ENCODE results near the gene WNT7B.

Gene WNT7B

DNA sequence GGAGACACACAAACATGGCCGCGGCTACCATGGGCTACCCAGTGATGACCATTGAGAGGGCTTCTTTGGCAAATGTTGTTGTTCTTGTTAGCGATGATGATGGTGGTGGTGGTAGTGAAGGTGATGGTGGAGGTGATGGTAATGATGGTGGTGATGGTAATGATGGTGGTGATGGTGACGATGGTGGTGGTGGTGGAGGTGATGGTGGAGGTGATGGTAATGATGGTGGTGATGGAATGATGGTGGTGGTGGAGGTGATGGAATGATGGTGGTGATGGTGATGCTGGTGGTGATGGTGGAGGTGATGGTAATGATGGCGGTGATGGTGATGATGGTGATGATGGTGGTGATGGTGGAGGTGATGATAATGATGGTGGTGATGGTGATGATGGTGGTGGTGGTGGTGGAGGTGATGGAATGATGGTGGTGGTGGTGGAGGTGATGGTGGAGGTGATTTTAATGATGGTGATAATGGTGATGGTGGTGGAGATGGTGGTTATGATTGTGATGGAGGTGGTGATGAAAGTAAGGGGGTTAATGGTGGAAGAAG lies 16.3 kb upstream of the WNT7B start:
- Mint-ChIP-seq H3K4me1 (ENCODE audit: low read depth) (peaks cover 4% of the 10 kb centered on the region), H3K9me3 (no peaks in the 10 kb centered on the region), H3K27ac (no peak overlapping the region), H3K27me3 (peaks cover 3% of the 10 kb centered on the region), H3K36me3 (ENCODE audit: low read depth) (no peaks in the 10 kb centered on the region), H3K4me3 (no peak overlapping the region)

- Mint-ChIP-seq H3K27ac (no peak overlapping the region), H3K27me3 (peaks cover 3% of the 10 kb centered on the region), H3K4me3 (no peak overlapping the region), H3K36me3 (ENCODE audit: low read depth) (no peaks in the 10 kb centered on the region), H3K9me3 (no peaks in the 10 kb centered on the region), H3K4me1 (ENCODE audit: low read depth) (peaks cover 4% of the 10 kb centered on the region)
Observed at GRCh38 chr22:45992737-45993136, 15.8 kb upstream of the WNT7B start.

DNA sequence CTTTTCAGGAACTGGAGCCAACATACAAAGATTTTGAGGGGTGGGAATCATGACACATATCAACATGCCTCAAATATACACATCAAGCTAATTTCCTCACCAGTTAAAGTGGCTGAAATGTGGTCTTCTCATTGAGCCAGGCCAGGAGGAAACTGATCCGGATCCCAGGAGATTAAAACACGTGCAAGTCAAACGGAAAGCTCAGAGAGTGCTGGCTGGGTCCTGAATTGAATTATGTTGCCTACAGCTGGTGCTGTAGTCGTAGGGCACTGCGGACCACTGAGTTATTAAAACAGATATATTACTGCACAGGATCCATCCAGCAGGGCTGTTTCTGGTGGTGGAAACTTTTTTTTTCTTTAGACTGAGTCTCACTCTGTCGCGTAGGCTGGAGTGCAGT lies 14.1 kb upstream of the WNT7B start:
- Mint-ChIP-seq H3K27ac (no peak overlapping the region), H3K4me1 (ENCODE audit: low read depth) (no peaks in the 10 kb centered on the region), H3K36me3 (ENCODE audit: low read depth) (no peaks in the 10 kb centered on the region), H3K4me3 (no peak overlapping the region), H3K9me3 (no peaks in the 10 kb centered on the region), H3K27me3 (peaks cover 3% of the 10 kb centered on the region)

- Mint-ChIP-seq H3K27me3 (no peaks in the 10 kb centered on the region), H3K4me1 (ENCODE audit: low read depth) (no peaks in the 10 kb centered on the region), H3K4me3 (no peak overlapping the region), H3K27ac (no peak overlapping the region), H3K36me3 (ENCODE audit: low read depth) (no peaks in the 10 kb centered on the region), H3K9me3 (no peaks in the 10 kb centered on the region)
Observed at GRCh38 chr22:45987136-45987861, 10.3 kb upstream of the WNT7B start.

DNA sequence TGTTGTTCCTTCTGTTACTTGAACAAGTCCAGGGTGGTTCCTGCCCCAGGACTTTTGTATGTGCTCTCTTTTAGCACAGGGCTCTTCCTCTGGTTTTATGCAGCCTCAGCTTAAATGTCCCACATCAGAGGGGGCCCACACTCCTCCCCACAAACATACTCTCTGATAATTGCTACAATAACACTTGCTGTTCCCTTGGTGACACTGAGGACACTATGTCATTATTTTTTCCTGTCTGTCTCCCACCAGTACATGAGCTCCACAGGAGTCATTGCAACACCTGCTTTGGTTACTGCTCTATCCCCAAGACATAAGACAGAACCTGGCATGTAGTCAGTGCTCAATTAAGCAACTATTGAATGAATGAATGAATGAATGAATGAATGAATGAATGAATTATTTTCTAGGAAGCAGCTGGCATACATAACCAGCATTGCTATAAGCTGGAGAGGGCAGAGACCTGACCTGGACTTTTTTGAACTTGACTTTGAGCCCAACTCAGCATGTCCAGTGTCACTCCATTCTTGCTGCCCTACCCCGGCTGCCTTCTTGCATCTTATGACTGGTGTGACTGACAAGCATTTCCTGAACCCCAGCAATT lies 7.5 kb upstream of the WNT7B start:
- Mint-ChIP-seq H3K36me3 (ENCODE audit: low read depth) (no peaks in the 10 kb centered on the region), H3K27ac (no peak overlapping the region), H3K27me3 (no peaks in the 10 kb centered on the region), H3K4me1 (ENCODE audit: low read depth) (no peaks in the 10 kb centered on the region), H3K9me3 (no peaks in the 10 kb centered on the region), H3K4me3 (no peak overlapping the region)

DNA sequence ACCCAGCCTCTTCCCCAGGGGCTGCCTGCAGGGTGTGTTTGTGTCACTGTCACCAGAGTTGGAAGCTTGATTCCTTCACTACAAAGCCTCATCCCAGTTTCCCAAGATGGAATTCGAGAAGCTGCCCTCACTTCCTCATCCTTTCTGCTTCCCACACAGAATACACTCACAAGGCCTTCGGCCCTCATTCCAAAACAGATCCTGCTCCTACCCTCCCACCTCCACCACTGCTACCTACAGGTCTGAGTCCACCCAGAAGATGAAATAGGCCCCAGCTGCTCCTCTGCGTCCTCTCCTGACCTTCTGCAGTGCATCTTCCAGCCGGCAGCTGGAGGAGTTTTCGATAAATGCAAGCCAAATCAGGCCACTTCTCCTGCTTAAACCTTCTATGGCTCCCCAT lies 6.8 kb upstream of the WNT7B start:
- Mint-ChIP-seq H3K27me3 (no peaks in the 10 kb centered on the region), H3K36me3 (ENCODE audit: low read depth) (no peaks in the 10 kb centered on the region), H3K9me3 (no peaks in the 10 kb centered on the region), H3K27ac (no peak overlapping the region), H3K4me3 (no peak overlapping the region), H3K4me1 (ENCODE audit: low read depth) (no peaks in the 10 kb centered on the region)

DNA sequence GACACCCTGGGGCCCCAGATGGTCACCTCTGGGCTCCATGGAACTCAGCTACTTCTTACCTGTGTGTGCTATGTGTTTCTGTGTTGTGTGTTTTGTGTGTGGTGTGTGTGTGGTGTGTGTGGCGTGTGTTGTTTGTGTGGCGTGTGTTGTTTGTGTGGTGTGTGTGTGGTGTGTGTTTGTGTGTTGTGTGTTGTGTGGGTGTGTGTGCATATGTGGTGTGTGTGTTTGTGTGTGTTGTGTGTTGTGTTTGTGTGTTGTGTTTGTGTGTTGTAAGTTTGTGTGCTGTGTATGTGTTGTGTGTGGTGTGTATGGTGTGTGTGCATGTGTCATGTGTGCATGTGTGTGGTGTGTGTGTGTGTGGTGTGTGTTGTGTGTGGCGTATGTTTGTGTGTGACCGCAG lies 3.8 kb upstream of the WNT7B start:
- no peak overlapping the region for H3K4me3 Mint-ChIP-seq
- peaks cover 6% of the 10 kb centered on the region for H3K4me1 Mint-ChIP-seq (ENCODE audit: low read depth)
- no peak overlapping the region for H3K27ac Mint-ChIP-seq
- peaks cover 9% of the 10 kb centered on the region for H3K27me3 Mint-ChIP-seq
- no peaks in the 10 kb centered on the region for H3K36me3 Mint-ChIP-seq (ENCODE audit: low read depth)
- no peaks in the 10 kb centered on the region for H3K9me3 Mint-ChIP-seq

- Mint-ChIP-seq H3K36me3 (ENCODE audit: low read depth) (no peaks in the 10 kb centered on the region), H3K27ac (no peak overlapping the region), H3K27me3 (peaks cover 13% of the 10 kb centered on the region), H3K4me3 (no peak overlapping the region), H3K4me1 (ENCODE audit: low read depth) (peaks cover 6% of the 10 kb centered on the region), H3K9me3 (no peaks in the 10 kb centered on the region)
Observed at GRCh38 chr22:45980268-45980570, 3.3 kb upstream of the WNT7B start.

- Mint-ChIP-seq H3K4me1 (ENCODE audit: low read depth) (peaks cover 6% of the 10 kb centered on the region), H3K27ac (no peak overlapping the region), H3K36me3 (ENCODE audit: low read depth) (no peaks in the 10 kb centered on the region), H3K27me3 (peaks cover 30% of the 10 kb centered on the region), H3K9me3 (no peaks in the 10 kb centered on the region), H3K4me3 (no peak overlapping the region)
Observed at GRCh38 chr22:45978275-45978713, 1.3 kb upstream of the WNT7B start.

DNA sequence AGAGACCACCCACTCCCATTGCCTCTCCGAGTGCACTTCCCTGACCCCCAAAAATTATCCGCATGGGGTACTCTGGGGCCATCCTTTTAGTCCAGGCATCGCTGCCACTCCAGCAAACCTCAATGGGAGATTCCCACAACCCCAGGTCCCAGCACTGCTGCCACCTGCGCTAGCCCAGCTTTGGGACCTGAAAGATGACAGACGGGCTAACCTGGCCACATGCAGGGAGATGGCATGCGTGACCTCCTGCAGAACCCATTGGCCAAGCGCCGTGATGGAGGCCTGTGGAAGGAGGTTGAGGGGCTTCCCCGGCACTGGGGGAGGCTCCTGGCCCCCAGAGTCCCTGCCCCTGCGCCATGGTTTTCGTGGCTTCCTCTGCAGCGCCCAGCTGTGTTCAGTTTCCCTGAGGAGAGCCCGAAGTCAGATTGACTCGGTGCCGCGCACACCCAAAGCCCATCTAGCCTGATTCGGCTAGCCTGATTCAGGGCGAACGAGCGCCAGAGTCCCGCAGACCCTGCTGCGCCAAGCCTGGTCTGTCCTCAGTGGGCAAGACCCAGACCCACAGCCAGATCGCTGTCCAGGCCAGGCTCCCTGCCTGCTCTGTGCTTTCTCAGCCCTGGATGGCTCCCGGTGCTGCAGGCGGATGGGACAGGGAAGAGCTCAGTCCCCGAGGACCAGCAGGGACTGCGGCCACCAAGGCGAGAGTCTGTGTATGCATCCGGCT lies 751 bp upstream of the WNT7B start:
- no peaks in the 10 kb centered on the region for H3K9me3 Mint-ChIP-seq
- H3K27me3 Mint-ChIP-seq = peaks cover 36% of the 10 kb centered on the region
- no peak overlapping the region for H3K27ac Mint-ChIP-seq
- H3K4me1 Mint-ChIP-seq (ENCODE audit: low read depth) = peaks cover 6% of the 10 kb centered on the region
- no peaks in the 10 kb centered on the region for H3K36me3 Mint-ChIP-seq (ENCODE audit: low read depth)
- peak overlapping the region; percentile 58 for H3K4me3 Mint-ChIP-seq

DNA sequence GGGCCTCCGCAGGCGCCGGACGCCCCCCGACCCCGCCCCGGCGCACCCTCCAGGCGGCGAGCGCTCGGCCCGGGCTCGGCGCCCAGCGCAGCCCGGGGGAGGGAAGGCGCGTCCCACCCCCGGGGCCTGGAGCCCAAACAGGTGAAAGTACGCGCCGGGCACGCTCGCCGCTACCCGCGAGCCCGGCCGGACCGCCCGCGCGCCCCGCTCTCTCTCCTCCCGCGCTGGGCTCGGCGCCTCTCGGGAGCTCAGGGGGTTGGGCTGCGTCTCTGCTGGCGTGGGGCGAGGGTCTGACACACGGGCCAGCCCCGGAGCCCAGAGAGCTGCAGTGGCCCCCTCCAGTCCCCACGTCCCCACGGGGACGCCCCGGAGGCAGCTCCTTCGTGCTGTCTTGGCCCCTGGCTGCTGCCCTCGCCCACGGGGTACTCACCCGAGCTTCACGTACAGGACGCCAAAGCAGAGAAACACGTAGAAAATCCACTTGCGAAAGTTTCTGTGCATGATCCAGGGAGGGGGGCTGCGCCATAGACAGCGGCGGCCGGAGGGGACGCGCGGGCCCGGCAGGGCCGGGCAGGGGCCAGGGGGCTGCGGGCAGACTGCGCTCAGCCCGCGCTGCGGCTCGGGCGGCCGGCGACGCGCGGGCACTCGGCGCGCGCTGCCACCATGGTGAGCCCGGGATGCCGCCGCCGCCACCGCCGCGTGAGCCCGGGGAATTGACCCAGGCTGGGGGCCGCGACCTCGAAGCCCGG lies 534 bp downstream of the WNT7B start:
- Mint-ChIP-seq H3K36me3 (ENCODE audit: low read depth) (no peaks in the 10 kb centered on the region), H3K9me3 (no peaks in the 10 kb centered on the region), H3K27ac (no peak overlapping the region), H3K4me3 (no peak overlapping the region), H3K4me1 (ENCODE audit: low read depth) (peaks cover 6% of the 10 kb centered on the region), H3K27me3 (peaks cover 36% of the 10 kb centered on the region)

DNA sequence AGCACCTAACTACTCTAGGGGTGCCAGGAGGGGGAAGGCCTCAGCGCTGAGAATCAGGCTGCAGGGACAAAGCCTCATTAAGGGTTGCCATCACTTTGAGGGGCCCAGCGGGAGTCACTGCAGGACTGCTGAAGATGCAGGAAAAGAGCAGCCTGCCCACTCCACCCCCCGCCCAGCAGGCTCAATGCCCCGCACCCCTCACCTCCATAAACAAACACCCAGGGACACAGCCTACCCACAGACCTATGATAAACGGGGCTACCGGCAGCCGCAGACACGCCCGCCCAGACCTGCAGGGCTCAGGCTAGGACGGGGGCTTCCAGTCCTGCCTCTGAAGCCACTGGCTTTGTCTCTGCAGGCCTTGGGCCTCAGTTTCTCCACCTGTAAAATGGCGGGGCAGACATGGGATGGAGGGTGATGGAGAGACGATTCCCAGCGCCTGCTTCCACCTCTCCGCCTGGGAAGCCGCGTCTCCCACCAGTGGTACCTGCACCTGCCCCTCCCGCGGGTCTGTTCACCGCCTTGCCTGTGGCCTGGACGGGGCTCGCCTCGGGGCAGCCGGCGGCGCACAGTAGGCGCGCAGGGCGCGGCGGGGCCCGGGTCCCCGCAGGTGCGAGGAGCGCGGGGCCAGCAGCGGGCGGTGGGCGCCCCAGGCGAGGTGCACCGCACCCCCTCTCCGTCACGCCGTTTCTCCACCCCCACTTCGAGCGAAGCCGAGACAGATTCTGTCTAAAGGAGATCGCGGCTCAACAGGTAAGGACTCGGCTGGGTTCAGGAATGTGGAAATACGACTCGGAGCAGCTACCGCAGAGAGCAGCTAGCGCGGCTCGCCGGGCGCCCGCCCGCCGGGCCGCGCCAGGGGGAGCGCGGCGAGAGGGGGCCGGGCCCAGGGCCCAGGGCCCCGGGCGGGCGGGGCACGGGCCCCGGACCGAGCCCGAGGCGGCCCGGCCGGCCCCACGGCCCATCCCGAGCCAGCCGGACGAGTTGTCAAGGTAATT lies 1.5 kb downstream of the WNT7B start:
- Mint-ChIP-seq H3K27me3 (peaks cover 42% of the 10 kb centered on the region), H3K36me3 (ENCODE audit: low read depth) (no peaks in the 10 kb centered on the region), H3K4me3 (no peak overlapping the region), H3K9me3 (no peaks in the 10 kb centered on the region), H3K4me1 (ENCODE audit: low read depth) (peaks cover 6% of the 10 kb centered on the region), H3K27ac (no peak overlapping the region)

- H3K36me3 Mint-ChIP-seq (ENCODE audit: low read depth) = no peaks in the 10 kb centered on the region
- no peak overlapping the region for H3K27ac Mint-ChIP-seq
- H3K4me1 Mint-ChIP-seq (ENCODE audit: low read depth) = peaks cover 6% of the 10 kb centered on the region
- peaks cover 49% of the 10 kb centered on the region for H3K27me3 Mint-ChIP-seq
- no peaks in the 10 kb centered on the region for H3K9me3 Mint-ChIP-seq
- H3K4me3 Mint-ChIP-seq = no peak overlapping the region
Observed at GRCh38 chr22:45974498-45974897, 2.5 kb downstream of the WNT7B start.

DNA sequence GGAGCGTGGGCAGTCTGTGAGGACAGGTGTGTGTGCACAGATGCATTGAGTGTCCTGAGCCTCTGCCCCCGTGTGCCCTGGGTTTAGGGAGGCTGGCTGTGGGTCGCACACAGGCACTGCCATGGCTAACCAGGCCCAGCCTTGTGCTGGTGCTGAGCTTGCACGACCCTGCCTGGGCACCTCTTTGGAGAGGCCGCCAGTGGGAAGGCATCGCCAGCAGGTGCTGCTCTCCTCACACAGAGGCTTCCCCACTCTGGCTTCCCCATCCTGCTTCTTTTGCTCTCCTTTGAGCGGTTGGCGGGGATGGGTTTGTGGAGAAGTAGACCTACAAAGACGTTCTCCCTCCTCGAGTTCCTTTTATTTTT lies 4.1 kb downstream of the WNT7B start:
- no peak overlapping the region for H3K27ac Mint-ChIP-seq
- peaks cover 55% of the 10 kb centered on the region for H3K27me3 Mint-ChIP-seq
- peaks cover 5% of the 10 kb centered on the region for H3K4me1 Mint-ChIP-seq (ENCODE audit: low read depth)
- H3K4me3 Mint-ChIP-seq = no peak overlapping the region
- no peaks in the 10 kb centered on the region for H3K36me3 Mint-ChIP-seq (ENCODE audit: low read depth)
- no peaks in the 10 kb centered on the region for H3K9me3 Mint-ChIP-seq
